ENCODE data around the gene ITGAE. TPM values are rescaled to one million over a fixed set of nuclear protein-coding genes. Genes with fewer than 3 reads are reported as not detected.

Gene ITGAE
- total and polyA plus RNA-seq, 2 donors from 2014 or later: 16.5 to 46.3 TPM

DNA sequence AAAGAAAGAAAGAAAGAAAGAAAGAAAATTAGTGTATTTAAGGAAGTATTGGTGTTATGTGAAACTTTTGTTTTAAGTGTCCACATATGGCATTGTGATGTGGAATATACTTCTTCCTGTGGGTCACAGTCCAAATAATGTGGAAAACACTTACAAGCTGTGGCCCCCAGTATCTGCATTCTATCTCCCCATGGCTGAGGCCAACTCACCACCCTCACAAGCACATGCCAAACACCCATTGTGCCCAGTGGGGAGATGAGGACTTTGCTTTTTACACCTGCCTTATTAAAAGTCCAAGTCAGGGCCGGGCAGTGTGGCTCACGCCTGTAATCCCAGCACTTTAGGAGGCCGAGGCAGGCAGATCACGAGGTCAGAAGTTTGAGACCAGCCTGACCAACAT lies 101.0 kb downstream of the ITGAE start:
- DNase-seq: peak in 1 of 5 donors; percentile 10
- no peak overlapping the region for H3K9ac ChIP-seq (ENCODE audit: low read length in 3 of 3)
- intact Hi-C loops (cut with DNase I): no loop called here
- FAIRE-seq: no peak
- TF ChIP-seq, protein P1, sequence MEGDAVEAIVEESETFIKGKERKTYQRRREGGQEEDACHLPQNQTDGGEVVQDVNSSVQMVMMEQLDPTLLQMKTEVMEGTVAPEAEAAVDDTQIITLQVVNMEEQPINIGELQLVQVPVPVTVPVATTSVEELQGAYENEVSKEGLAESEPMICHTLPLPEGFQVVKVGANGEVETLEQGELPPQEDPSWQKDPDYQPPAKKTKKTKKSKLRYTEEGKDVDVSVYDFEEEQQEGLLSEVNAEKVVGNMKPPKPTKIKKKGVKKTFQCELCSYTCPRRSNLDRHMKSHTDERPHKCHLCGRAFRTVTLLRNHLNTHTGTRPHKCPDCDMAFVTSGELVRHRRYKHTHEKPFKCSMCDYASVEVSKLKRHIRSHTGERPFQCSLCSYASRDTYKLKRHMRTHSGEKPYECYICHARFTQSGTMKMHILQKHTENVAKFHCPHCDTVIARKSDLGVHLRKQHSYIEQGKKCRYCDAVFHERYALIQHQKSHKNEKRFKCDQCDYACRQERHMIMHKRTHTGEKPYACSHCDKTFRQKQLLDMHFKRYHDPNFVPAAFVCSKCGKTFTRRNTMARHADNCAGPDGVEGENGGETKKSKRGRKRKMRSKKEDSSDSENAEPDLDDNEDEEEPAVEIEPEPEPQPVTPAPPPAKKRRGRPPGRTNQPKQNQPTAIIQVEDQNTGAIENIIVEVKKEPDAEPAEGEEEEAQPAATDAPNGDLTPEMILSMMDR (IDR thresholded peaks at IDR 0.05; ENCODE audit: borderline replicate concordance, extremely low read depth, insufficient read depth): no peak
- H3K9me3 ChIP-seq (ENCODE audit: control insufficient read depth in 2 of 3, insufficient read depth in 1 of 3, low read length in 3 of 3): peaks cover 0 to 3% (median 0%) of the 10 kb centered on the region in 3 donors
- no peaks in the 10 kb centered on the region for H3K27me3 ChIP-seq (ENCODE audit: control insufficient read depth, insufficient read depth, low read length)
- no peaks in the 10 kb centered on the region for H3K36me3 ChIP-seq (ENCODE audit: control insufficient read depth in 2 of 3, insufficient read depth in 3 of 3, low read length in 3 of 3)
- H3K4me1 ChIP-seq (ENCODE audit: control insufficient read depth in 2 of 3, insufficient read depth in 2 of 3, low read depth in 1 of 3, low read length in 3 of 3): peaks cover 0 to 3% (median 0%) of the 10 kb centered on the region in 3 donors
- no peak overlapping the region for H3K27ac ChIP-seq (ENCODE audit: low read depth in 2 of 2, low read length in 2 of 2)
- no peak overlapping the region for H3K4me3 ChIP-seq (ENCODE audit: low read length in 3 of 3)

DNA sequence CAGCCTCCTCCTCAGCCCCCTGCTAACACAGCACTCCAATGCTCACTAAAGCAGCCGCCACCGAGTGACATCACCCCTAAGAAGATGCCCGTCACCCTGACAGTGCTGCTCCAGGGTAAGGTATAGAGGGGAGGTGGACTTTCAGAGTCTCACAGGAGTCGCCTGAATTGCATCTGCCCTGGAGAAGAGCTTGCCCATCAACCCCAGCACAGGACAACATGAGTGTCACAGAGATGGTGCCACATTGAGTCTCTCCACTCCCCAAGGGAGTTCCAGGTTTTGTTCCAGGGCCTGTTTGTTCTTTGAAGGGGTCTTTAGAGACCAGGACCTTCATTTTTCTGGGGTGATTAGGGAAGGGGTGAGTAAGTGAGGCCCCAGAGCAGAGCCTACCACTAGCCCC lies 102.8 kb downstream of the ITGAE start:
- no peaks in the 10 kb centered on the region for H3K36me3 ChIP-seq (ENCODE audit: control insufficient read depth in 2 of 3, insufficient read depth in 3 of 3, low read length in 3 of 3)
- no peak overlapping the region for H3K4me3 ChIP-seq (ENCODE audit: low read length in 3 of 3)
- peaks cover 0 to 3% (median 0%) of the 10 kb centered on the region in 3 donors for H3K4me1 ChIP-seq (ENCODE audit: control insufficient read depth in 2 of 3, insufficient read depth in 2 of 3, low read depth in 1 of 3, low read length in 3 of 3)
- DNase-seq (peak in 1 of 5 donors; percentile 44), FAIRE-seq (no peak)
- TF ChIP-seq, protein P1 (IDR thresholded peaks at IDR 0.05; ENCODE audit: borderline replicate concordance, extremely low read depth, insufficient read depth): no peak
- intact Hi-C loops (cut with DNase I): no loop called here
- H3K9ac ChIP-seq (ENCODE audit: low read length in 3 of 3): no peak overlapping the region
- no peak overlapping the region for H3K27ac ChIP-seq (ENCODE audit: low read depth in 2 of 2, low read length in 2 of 2)
- H3K9me3 ChIP-seq (ENCODE audit: control insufficient read depth in 2 of 3, insufficient read depth in 1 of 3, low read length in 3 of 3): peaks cover 0 to 3% (median 0%) of the 10 kb centered on the region in 3 donors
- H3K27me3 ChIP-seq (ENCODE audit: control insufficient read depth, insufficient read depth, low read length): no peaks in the 10 kb centered on the region

DNA sequence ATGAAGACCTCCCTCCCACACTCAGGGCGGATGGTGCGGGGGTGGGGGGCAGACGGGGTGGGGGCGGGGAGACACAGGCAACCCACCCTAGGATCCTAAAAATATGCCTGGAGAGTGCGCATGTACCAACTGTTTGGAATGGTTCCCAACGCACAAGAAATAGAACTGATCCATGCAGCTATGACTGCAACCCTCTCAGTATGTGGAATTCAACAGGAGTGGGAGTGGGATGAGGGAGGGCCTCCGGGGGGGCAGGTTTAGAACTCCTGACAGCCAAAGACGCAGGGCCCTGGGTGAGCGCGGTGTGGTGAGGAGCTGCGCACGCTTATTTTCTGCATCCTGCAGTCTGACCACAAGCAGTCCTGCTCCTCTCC lies 103.9 kb downstream of the ITGAE start:
- no peak for DNase-seq
- H3K4me1 ChIP-seq (ENCODE audit: control insufficient read depth in 2 of 3, insufficient read depth in 2 of 3, low read depth in 1 of 3, low read length in 3 of 3): peaks cover 0 to 3% (median 0%) of the 10 kb centered on the region in 3 donors
- no peaks in the 10 kb centered on the region for H3K27me3 ChIP-seq (ENCODE audit: control insufficient read depth, insufficient read depth, low read length)
- H3K9me3 ChIP-seq (ENCODE audit: control insufficient read depth in 2 of 3, insufficient read depth in 1 of 3, low read length in 3 of 3): peaks cover 0 to 3% (median 0%) of the 10 kb centered on the region in 3 donors
- no peak for FAIRE-seq
- no peak overlapping the region for H3K9ac ChIP-seq (ENCODE audit: low read length in 3 of 3)
- H3K4me3 ChIP-seq (ENCODE audit: low read length in 3 of 3): no peak overlapping the region
- TF ChIP-seq, protein P1 (IDR thresholded peaks at IDR 0.05; ENCODE audit: borderline replicate concordance, extremely low read depth, insufficient read depth): no peak
- intact Hi-C loops (cut with DNase I): no loop called here
- H3K36me3 ChIP-seq (ENCODE audit: control insufficient read depth in 2 of 3, insufficient read depth in 3 of 3, low read length in 3 of 3): no peaks in the 10 kb centered on the region
- no peak overlapping the region for H3K27ac ChIP-seq (ENCODE audit: low read depth in 2 of 2, low read length in 2 of 2)

Data from kidney (tissue), 14 donors.